ENCODE results near the gene ADI1. TPM values are rescaled to one million over a fixed set of nuclear protein-coding genes. Genes with fewer than 3 reads are reported as not detected.
A peak's percentile ranks its signal among the peaks of the same experiment; 100 is the strongest.

The ADI1 gene
- total and polyA plus RNA-seq, 7 donors = 35.7 to 114 (median 86.3) TPM

DNA sequence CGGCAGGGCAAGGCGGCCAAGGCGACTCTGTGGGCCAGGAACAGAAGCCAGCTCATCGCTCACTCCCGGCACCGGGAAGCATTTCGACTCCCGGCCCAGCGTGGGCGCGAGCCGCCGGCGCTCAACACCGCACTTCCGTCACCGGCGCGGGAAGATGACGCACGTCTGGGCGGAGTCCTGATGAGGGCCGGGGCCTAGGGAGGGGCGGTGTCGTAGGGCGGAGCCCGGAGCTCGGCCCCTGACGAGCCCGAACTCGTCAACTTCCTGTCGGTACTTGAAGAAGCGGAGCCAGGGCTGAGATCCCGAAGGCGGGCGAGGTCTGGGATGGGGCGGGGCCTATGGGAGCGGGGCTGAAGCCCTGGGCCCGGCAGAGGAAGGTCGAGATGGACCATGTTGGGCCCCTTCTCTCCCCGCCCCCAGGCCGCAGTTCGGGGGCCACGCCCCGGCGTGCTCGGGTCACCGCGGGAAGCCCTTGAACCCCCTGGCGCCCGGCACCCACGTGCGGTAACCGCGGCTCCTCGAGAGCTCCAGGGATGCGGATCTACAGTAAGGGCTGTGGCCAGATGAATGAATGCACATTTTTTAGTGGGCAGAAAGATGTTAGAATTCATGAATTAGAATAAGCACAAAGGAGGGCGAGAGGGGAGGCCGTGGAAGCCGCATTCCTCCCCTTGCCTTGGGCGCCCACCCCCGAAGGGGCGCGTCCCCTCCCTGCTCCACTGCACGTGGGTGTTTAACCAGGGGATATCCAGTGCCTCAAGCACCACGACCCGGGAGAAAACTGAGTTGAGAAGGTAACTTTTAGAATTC is 39.1 kb upstream of the ADI1 start, which contains the start of gene RNASEH1:
Gene RNASEH1, minus strand, starts transcription at position 129 of the 810 bp plus-strand sequence. Its CDS starts 73 bp downstream, at position 56.
- intact Hi-C loops (cut with DNase I) = loop anchor here (1.0 to 5.0 kb wide), 4 partner anchors 17 to 180 kb away; partner anchors contain the start of genes ADI1, RPS7 and TRAPPC12
- 1% methylated on average over 67 of the region's 67 CpGs for WGBS, 2 donors

GRCh38 chr2:3557639-3558204 is 38.4 kb upstream of the ADI1 start:
- peaks cover 0 to 39% (median 14%) of the 10 kb centered on the region in 4 donors for H3K36me3 ChIP-seq

More for the DNA sequence above, 39.1 kb upstream of the ADI1 start, which contains the start of gene RNASEH1:
- peak within 1 kb of the TSS; percentile 76 to 97 (median 93) for H3K4me3 ChIP-seq
- TF ChIP-seq EP300 (IDR thresholded peaks at IDR 0.05) (peak in 1 of 4 donors; percentile 65), POLR2A (IDR thresholded peaks at IDR 0.05) (peak; percentile 82 to 92), POLR2AphosphoS5 (IDR thresholded peaks at IDR 0.05) (peak; percentile 97 to 99 (median 98))
- TF ChIP-seq, protein P1, sequence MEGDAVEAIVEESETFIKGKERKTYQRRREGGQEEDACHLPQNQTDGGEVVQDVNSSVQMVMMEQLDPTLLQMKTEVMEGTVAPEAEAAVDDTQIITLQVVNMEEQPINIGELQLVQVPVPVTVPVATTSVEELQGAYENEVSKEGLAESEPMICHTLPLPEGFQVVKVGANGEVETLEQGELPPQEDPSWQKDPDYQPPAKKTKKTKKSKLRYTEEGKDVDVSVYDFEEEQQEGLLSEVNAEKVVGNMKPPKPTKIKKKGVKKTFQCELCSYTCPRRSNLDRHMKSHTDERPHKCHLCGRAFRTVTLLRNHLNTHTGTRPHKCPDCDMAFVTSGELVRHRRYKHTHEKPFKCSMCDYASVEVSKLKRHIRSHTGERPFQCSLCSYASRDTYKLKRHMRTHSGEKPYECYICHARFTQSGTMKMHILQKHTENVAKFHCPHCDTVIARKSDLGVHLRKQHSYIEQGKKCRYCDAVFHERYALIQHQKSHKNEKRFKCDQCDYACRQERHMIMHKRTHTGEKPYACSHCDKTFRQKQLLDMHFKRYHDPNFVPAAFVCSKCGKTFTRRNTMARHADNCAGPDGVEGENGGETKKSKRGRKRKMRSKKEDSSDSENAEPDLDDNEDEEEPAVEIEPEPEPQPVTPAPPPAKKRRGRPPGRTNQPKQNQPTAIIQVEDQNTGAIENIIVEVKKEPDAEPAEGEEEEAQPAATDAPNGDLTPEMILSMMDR (IDR thresholded peaks at IDR 0.05) = no peak
- peaks cover 0 to 33% (median 14%) of the 10 kb centered on the region in 4 donors for H3K36me3 ChIP-seq
- H3K27me3 ChIP-seq = no peaks in the 10 kb centered on the region
- H3K9me3 ChIP-seq = no peaks in the 10 kb centered on the region
- H3K4me1 ChIP-seq = peaks cover 0 to 20% (median 17%) of the 10 kb centered on the region in 4 donors
- peak; percentile 99 for DNase-seq
- peak within 1 kb of the TSS; percentile 87 to 98 (median 94) for H3K27ac ChIP-seq

GRCh38 chr2:3553946-3554345 is 34.6 kb upstream of the ADI1 start:
- H3K4me1 ChIP-seq = peaks cover 0 to 15% (median 15%) of the 10 kb centered on the region in 4 donors
- TF ChIP-seq, protein P1 (IDR thresholded peaks at IDR 0.05) = no peak
- TF ChIP-seq POLR2A (IDR thresholded peaks at IDR 0.05) (no peak), EP300 (IDR thresholded peaks at IDR 0.05) (no peak)
- H3K4me3 ChIP-seq = no peak overlapping the region
- no peaks in the 10 kb centered on the region for H3K27me3 ChIP-seq
- DNase-seq = no peak
- H3K36me3 ChIP-seq = peaks cover 5 to 75% (median 38%) of the 10 kb centered on the region in 4 donors
- intact Hi-C loops (cut with DNase I) = loop anchor here (2.0 kb wide), 1 partner anchor 17 kb away; no protein-coding TSS in a partner anchor
- WGBS, 2 donors = 90 to 93% methylated on average over 10 of the region's 10 CpGs
- H3K9me3 ChIP-seq = no peaks in the 10 kb centered on the region
- no peak overlapping the region for H3K27ac ChIP-seq

More at GRCh38 chr2:3557639-3558204, 38.4 kb upstream of the ADI1 start:
- peaks cover 0 to 20% (median 17%) of the 10 kb centered on the region in 4 donors for H3K4me1 ChIP-seq
- H3K9me3 ChIP-seq = no peaks in the 10 kb centered on the region
- H3K4me3 ChIP-seq = peak overlapping the region; percentile 76 to 97 (median 93)
- TF ChIP-seq POLR2AphosphoS5 (IDR thresholded peaks at IDR 0.05) = no peak
- TF ChIP-seq POLR2A (IDR thresholded peaks at IDR 0.05) = no peak
- no peak for TF ChIP-seq EP300 (IDR thresholded peaks at IDR 0.05)
- TF ChIP-seq, protein P1 (IDR thresholded peaks at IDR 0.05) = no peak
- 0 to 1% methylated on average over 40 of the region's 40 CpGs for WGBS, 2 donors
- H3K27me3 ChIP-seq = no peaks in the 10 kb centered on the region
- H3K27ac ChIP-seq = peak overlapping the region; percentile 87 to 98 (median 94)
- intact Hi-C loops (cut with DNase I) = loop anchor here (1.0 to 5.0 kb wide), 4 partner anchors 18 to 179 kb away; partner anchors contain the start of genes ADI1, RPS7 and TRAPPC12
- no peak for DNase-seq

DNA sequence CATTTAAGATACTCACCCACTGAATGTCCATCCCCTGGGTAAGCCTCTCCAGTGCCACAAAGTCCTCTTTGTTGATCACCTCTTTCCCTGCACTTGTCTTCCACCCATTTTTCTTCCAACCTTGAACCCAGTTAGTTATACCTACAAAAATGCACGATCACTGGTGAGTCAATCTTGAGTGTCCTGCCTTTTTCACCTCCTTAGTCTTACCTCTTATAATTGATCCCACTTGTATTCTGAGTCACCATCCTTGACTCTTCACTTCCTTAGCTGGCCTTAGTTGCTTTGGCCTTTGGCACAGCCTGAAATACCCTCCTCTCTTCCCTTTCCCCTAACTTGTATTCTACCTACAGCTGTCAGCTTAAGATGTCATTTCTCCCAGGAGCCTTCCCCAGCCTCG is 28.6 kb upstream of the ADI1 start:
- DNase-seq = no peak
- Histone ChIP-seq H3K27me3 (no peaks in the 10 kb centered on the region), H3K9me3 (no peaks in the 10 kb centered on the region), H3K4me3 (no peak overlapping the region), H3K27ac (no peak overlapping the region), H3K4me1 (no peaks in the 10 kb centered on the region), H3K36me3 (peaks cover 30 to 98% (median 61%) of the 10 kb centered on the region in 4 donors)
- WGBS, 2 donors = 95 to 99% methylated on average over 2 of the region's 2 CpGs
- TF ChIP-seq EP300 (IDR thresholded peaks at IDR 0.05) (no peak), POLR2AphosphoS5 (IDR thresholded peaks at IDR 0.05) (no peak), POLR2A (IDR thresholded peaks at IDR 0.05) (no peak)
- TF ChIP-seq, protein P1 (IDR thresholded peaks at IDR 0.05) = no peak
- intact Hi-C loops (cut with DNase I) = no loop called here
